Common myeloid progenitor, CD34-positive (primary cell): ENCODE measurements around the gene ARHGAP1.

Experiments
- CTCF ChIA-PET: fragments of 350-600 bp; sonication (Branson Sonifier 250); formaldehyde crosslinking; loops from one replicate; lab custom pipeline; 2021; ENCODE audit warnings: antibody characterized with exemption; lab: Charles Lee
- POLR2A ChIA-PET: fragments of 350-600 bp; sonication (Branson Sonifier 250); formaldehyde crosslinking; loops from one replicate; lab custom pipeline; 2021; ENCODE audit warnings: antibody characterized with exemption; lab: Charles Lee
- DNase-seq, 3 donors: peaks; one replicate each; pipeline versions ENCODE4 v3.0.0 to v3.0.0-alpha.2; 2013
- H3K27ac ChIP-seq, 2 experiments: 1 replicate in 1 of 2; 2 replicates in 1 of 2; pipeline ENCODE4 v1.7.0; 2013; ENCODE audit warnings: inconsistent platforms in 2 of 2, low read length in 2 of 2, mild to moderate bottlenecking in 2 of 2, low read depth in 1 of 2, moderate library complexity in 1 of 2; ENCODE audit not compliant: severe bottlenecking in 2 of 2, insufficient read depth in 1 of 2, poor library complexity in 1 of 2
- H3K27me3 ChIP-seq, 5 experiments: replicated peaks in 2 of 5; 1 replicate in 3 of 5; 2 replicates in 2 of 5; pipeline versions ENCODE4 v1.6.1 to v1.7.0; 2013; ENCODE audit warnings: low read length in 4 of 5, mild to moderate bottlenecking in 2 of 5, moderate library complexity in 2 of 5, inconsistent platforms in 1 of 5; ENCODE audit not compliant: insufficient read depth in 5 of 5, control insufficient read depth in 4 of 5
- H3K36me3 ChIP-seq, 4 experiments: 1 replicate in 2 of 4; 2 replicates in 2 of 4; pipeline versions ENCODE4 v1.6.1 to v1.7.0; 2013; ENCODE audit warnings: low read length in 3 of 4, control low read depth in 1 of 4, mild to moderate bottlenecking in 1 of 4; ENCODE audit not compliant: control insufficient read depth in 4 of 4, insufficient read depth in 4 of 4
- H3K4me1 ChIP-seq, 4 experiments: 1 replicate in 3 of 4; 2 replicates in 1 of 4; pipeline versions ENCODE4 v1.6.1 to v1.7.1; 2013; ENCODE audit warnings: low read length in 3 of 4, mild to moderate bottlenecking in 3 of 4, control low read depth in 1 of 4, inconsistent platforms in 1 of 4, moderate library complexity in 1 of 4; ENCODE audit not compliant: control insufficient read depth in 4 of 4, insufficient read depth in 4 of 4; ENCODE audit errors: control extremely low read depth in 1 of 4
- H3K4me3 ChIP-seq, 7 experiments: 1 replicate in 4 of 7; 2 replicates in 3 of 7; pipeline versions ENCODE4 v1.5.1 to v1.7.0; 2013; ENCODE audit warnings: mild to moderate bottlenecking in 7 of 7, low read length in 6 of 7, moderate library complexity in 6 of 7, inconsistent platforms in 2 of 7, low read depth in 2 of 7, control low read depth in 1 of 7; ENCODE audit not compliant: insufficient read depth in 4 of 7, control insufficient read depth in 1 of 7; ENCODE audit errors: extremely low read depth in 1 of 7
- H3K9me3 ChIP-seq, 5 experiments: 1 replicate in 4 of 5; 2 replicates in 1 of 5; pipeline versions ENCODE4 v1.6.1 to v1.7.1; 2013; ENCODE audit warnings: low read length in 4 of 5, mild to moderate bottlenecking in 2 of 5, inconsistent platforms in 1 of 5, low read depth in 1 of 5, moderate library complexity in 1 of 5; ENCODE audit not compliant: control insufficient read depth in 4 of 5, insufficient read depth in 2 of 5; ENCODE audit errors: control extremely low read depth in 1 of 5
- WGBS: methylation state at CpG from one replicate; pipeline ENCODE4 v1.1.5; 2013; ENCODE audit not compliant: insufficient coverage; 5-methylcytosine and 5-hydroxymethylcytosine counted together

ARHGAP1 gene

DNA sequence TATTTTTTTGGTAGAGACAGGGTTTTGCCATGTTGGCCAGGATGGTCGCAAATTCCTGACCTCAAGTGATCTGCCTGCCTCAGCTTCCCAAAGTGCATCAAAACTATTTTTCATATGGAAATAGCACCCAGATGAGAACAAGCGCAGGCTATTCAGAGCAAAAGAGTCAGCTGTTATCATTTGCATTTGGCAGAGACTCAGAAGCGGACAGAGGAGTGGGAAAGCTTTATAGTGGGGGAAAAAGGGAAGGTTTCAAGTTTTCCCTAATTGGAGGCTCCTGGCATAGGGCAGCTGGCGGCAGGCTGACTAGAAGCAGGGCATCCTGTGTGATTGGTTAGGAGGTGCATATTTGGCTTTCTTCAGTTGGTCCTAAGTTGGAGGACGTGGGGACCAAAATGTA is 62.9 kb downstream of the ARHGAP1 start:
- DNase-seq = no peak
- Histone ChIP-seq H3K36me3 (peaks cover 8 to 30% (median 15%) of the 10 kb centered on the region in 4 experiments), H3K4me3 (no peak overlapping the region), H3K9me3 (no peaks in the 10 kb centered on the region), H3K27ac (no peak overlapping the region), H3K27me3 (no peaks in the 10 kb centered on the region), H3K4me1 (peaks cover 0 to 3% (median 2%) of the 10 kb centered on the region in 4 experiments)
- 92% methylated on average over 4 of the region's 5 CpGs for WGBS
- ChIA-PET POLR2A (no interaction called here), CTCF (interaction anchor here (0.9 kb wide), 1 partner anchor 176 kb away, joined by 3 read pairs; no protein-coding TSS in a partner anchor)

DNA sequence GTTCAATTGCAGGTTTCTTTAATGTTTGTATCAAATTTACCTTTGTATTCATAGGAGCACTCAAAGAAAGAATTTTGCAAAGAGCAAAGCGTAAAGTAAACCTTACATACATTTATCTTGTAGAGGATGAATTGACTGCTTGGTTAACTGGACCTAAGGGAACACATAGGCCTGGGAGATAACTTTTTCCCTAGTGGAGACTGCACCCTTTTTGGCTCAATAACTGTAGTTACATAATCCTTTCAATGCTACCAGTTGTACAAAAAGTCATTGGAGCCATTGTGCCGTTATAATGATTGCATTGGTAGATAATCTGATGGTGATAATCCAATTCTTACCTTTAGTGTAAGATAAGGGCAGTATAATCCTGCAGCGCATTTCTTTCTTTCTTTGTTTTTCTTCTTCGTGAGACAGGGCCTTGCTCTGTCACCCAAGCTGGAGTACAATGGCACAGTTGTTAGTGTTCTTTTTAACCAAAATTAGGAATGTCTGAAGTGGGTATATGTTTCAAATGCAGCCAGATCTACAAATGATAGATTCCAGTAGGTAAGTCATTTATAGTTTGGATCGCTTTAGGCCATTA is 64.8 kb downstream of the ARHGAP1 start:
- Histone ChIP-seq H3K4me3 (no peak overlapping the region), H3K27me3 (no peaks in the 10 kb centered on the region), H3K4me1 (peaks cover 0 to 3% (median 2%) of the 10 kb centered on the region in 4 experiments), H3K9me3 (no peaks in the 10 kb centered on the region), H3K36me3 (peaks cover 14 to 35% (median 19%) of the 10 kb centered on the region in 4 experiments), H3K27ac (no peak overlapping the region)
- ChIA-PET POLR2A (no interaction called here), CTCF (interaction anchor here (0.6 kb wide), 1 partner anchor 11 kb away, joined by 3 read pairs; no protein-coding TSS in a partner anchor)
- no peak for DNase-seq
- 100% methylated on average over 1 of the region's 5 CpGs for WGBS

DNA sequence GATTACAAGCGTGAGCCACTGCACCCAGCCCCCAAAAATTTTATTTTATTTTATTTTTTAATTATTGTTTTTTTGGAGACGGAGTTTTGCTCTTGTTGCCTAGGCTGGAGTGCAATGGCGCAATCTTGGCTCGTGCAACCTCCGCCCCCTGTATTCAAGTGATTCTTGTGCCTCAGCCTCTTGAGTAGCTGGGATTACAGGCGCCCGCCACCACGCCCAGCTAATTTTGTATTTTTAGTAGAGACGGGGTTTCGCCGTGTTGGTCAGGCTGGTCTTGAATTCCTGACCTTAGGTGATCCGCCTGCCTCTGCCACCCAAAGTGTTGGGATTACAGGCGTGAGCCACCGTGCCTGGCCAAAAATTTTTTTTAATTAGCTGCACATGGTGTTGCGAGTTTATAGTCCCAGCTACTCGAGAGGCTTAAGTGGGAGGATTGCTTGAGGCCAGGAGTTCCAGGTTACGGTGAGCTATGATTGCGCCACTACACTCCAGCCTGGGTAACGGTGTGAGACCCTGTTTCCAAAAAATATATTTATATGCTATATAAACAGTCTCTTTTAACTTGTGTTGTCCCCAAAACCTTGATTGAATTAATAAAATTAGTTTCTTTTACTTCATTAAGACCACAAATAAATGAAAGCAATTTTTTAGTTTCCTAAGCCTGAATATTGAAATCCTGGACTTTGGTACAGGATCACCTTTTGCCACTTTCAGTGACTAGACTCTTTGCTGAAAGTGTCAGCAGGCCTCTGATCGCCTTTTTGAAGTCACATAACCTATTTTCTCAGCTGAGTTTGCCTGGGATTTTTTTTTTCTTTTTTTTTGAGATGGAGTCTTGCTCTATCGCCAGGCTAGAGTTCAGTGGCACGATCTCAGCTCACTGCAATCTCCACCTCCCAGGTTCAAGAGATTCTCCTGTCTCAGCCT is 66.9 kb downstream of the ARHGAP1 start:
- ChIA-PET CTCF (interaction anchor here (0.5 to 1.2 kb wide), 3 partner anchors 9 to 532 kb away, joined by 3 to 4 read pairs (median 4); partner anchors contain the start of genes ATG13 and HARBI1), POLR2A (no interaction called here)
- no peak for DNase-seq
- H3K4me1 ChIP-seq = no peaks in the 10 kb centered on the region
- H3K27ac ChIP-seq = no peak overlapping the region
- no peaks in the 10 kb centered on the region for H3K9me3 ChIP-seq
- WGBS = 97% methylated on average over 16 of the region's 22 CpGs
- H3K36me3 ChIP-seq = peaks cover 8 to 36% (median 20%) of the 10 kb centered on the region in 4 experiments
- no peaks in the 10 kb centered on the region for H3K27me3 ChIP-seq
- no peak overlapping the region for H3K4me3 ChIP-seq

DNA sequence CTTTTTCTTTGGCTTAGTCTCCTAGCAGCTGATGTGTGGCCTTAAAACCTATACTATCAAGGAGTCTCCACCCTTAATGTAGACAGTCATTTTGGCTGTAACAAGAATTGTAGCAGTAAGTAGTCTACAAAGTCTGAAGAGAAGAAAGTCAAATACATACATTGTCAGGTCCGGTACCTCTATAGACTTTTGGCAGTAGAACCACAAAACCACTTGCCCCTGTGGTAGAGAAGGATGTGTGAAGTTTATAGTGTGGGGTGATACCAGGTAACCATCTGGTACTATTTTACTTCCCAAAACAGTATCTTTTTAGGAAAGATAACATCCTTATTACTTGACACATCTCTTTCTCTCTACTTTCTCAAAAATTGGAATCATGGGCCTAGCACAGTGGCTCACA is 67.9 kb downstream of the ARHGAP1 start:
- no peak overlapping the region for H3K27ac ChIP-seq
- H3K9me3 ChIP-seq = no peaks in the 10 kb centered on the region
- no peaks in the 10 kb centered on the region for H3K4me1 ChIP-seq
- DNase-seq = no peak
- H3K27me3 ChIP-seq = no peaks in the 10 kb centered on the region
- no peak overlapping the region for H3K4me3 ChIP-seq
- POLR2A ChIA-PET = interaction anchor here (1.3 kb wide), 1 partner anchor 14 kb away, joined by 6 read pairs; the partner anchor contains the start of gene ATG13
- H3K36me3 ChIP-seq = peaks cover 8 to 33% (median 18%) of the 10 kb centered on the region in 4 experiments
- no CpG with 5 or more reads among the region's 1 CpG for WGBS
- CTCF ChIA-PET = no interaction called here

DNA sequence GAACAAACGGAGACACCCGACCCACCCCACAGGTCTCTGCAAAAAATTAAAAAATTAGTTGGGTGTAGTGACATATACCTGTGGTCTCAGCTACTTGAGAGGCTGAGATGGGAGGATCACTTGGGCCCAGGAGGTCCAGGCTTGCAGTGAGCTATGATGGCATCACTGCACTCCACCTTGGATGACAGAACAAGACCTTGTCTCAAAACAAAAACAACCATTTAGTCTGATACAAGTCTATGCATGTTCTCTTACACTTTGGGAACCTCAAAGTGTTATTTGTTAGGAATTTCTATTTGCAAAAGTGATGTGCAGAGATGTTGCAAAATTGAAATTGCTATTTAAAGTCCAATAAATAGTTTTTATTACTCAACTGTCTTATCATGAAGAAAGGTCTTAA is 68.7 kb downstream of the ARHGAP1 start:
- CTCF ChIA-PET = interaction anchor here (1.2 to 1.7 kb wide), 3 partner anchors 8 to 56 kb away, joined by 3 read pairs; no protein-coding TSS in a partner anchor
- no peak overlapping the region for H3K27ac ChIP-seq
- DNase-seq = no peak
- WGBS = 100% methylated on average over 2 of the region's 2 CpGs
- no peaks in the 10 kb centered on the region for H3K9me3 ChIP-seq
- no peak overlapping the region for H3K4me3 ChIP-seq
- POLR2A ChIA-PET = interaction anchor here (1.3 kb wide), 1 partner anchor 14 kb away, joined by 6 read pairs; the partner anchor contains the start of gene ATG13
- no peaks in the 10 kb centered on the region for H3K4me1 ChIP-seq
- H3K27me3 ChIP-seq = no peaks in the 10 kb centered on the region
- peaks cover 8 to 32% (median 19%) of the 10 kb centered on the region in 4 experiments for H3K36me3 ChIP-seq

DNA sequence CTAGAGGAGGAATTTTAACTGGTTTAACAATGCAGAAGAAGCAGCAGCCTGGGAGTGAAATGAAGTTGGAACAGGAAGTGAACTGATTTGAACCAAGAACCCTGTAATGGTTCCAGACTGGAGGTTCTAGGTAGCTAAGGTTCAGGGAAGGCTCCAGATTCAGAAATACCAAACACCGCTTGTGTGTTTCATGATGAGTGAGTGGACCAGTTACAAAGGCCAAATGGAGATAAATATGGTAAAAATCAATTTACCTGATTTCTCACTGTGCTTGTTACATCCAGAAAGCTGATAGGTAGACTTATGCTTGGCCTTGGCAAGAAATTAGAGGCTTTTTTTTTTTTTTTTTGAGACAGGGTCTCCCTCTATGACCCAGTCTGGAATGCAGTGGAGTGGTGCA is 70.2 kb downstream of the ARHGAP1 start:
- Histone ChIP-seq H3K27ac (no peak overlapping the region), H3K9me3 (no peaks in the 10 kb centered on the region), H3K4me3 (no peak overlapping the region), H3K36me3 (peaks cover 4 to 37% (median 23%) of the 10 kb centered on the region in 4 experiments), H3K27me3 (no peaks in the 10 kb centered on the region), H3K4me1 (no peaks in the 10 kb centered on the region)
- WGBS = 100% methylated on average over 1 of the region's 1 CpG
- ChIA-PET POLR2A (interaction anchor here (1.3 kb wide), 1 partner anchor 36 kb away, joined by 3 read pairs; the partner anchor contains the start of gene AMBRA1), CTCF (interaction anchor here (0.6 to 1.7 kb wide), 5 partner anchors 12 to 501 kb away, joined by 3 to 4 read pairs (median 3); no protein-coding TSS in a partner anchor)
- DNase-seq = no peak
